Heart left ventricle (tissue), 16 donors: ENCODE measurements around the gene LEMD3. TPM values are rescaled to one million over a fixed set of nuclear protein-coding genes. Genes with fewer than 3 reads are reported as not detected.

Experiments
- ATAC-seq, 4 donors: fragments of 200-7000 bp; cut with Tn5 transposase; one replicate each; pipeline ENCODE4 v1.9.1; 2020 to 2022; ENCODE audit warnings: moderate library complexity in 4 of 4, mild to moderate bottlenecking in 3 of 4, moderate number of reproducible peaks in 1 of 4
- DNase-seq, 5 donors: peaks; one replicate each; pipeline ENCODE4 v3.0.0-alpha.2; 2020
- H3K27ac ChIP-seq, 12 donors: fragments of 200-600 bp; sonication (generic) in 4 of 12; one replicate each; pipeline versions ENCODE4 v1.5.0 to v1.8.0; 2016 to 2022; ENCODE audit warnings: mild to moderate bottlenecking in 2 of 12
- H3K27me3 ChIP-seq, 9 donors: fragments of 200-600 bp; sonication (generic) in 2 of 9; one replicate each; pipeline versions ENCODE4 v1.5.1 to v1.8.0; 2016 to 2022; ENCODE audit warnings: mild to moderate bottlenecking in 3 of 9
- H3K36me3 ChIP-seq, 9 donors: fragments of 200-600 bp; sonication (generic) in 2 of 9; one replicate each; pipeline versions ENCODE4 v1.5.0 to v1.8.0; 2018 to 2022; ENCODE audit warnings: mild to moderate bottlenecking in 2 of 9
- H3K4me1 ChIP-seq, 12 donors: fragments of 200-600 bp; sonication (generic) in 4 of 12; one replicate each; pipeline versions ENCODE4 v1.5.0 to v1.8.0; 2016 to 2022; ENCODE audit warnings: mild to moderate bottlenecking in 3 of 12
- H3K4me3 ChIP-seq, 12 donors: fragments of 200-600 bp; sonication (generic) in 4 of 12; one replicate each; pipeline versions ENCODE4 v1.5.0 to v1.8.0; 2017 to 2022; ENCODE audit warnings: mild to moderate bottlenecking in 9 of 12, moderate library complexity in 4 of 12
- H3K9me3 ChIP-seq, 12 donors: fragments of 200-600 bp; sonication (generic) in 4 of 12; one replicate each; pipeline versions ENCODE4 v1.5.0 to v1.8.0; 2016 to 2022; ENCODE audit warnings: mild to moderate bottlenecking in 1 of 12
- POLR2A ChIP-seq, 2 donors: fragments of 450-650 bp; IDR thresholded peaks; one replicate each; pipeline ENCODE4 v1.6.1; 2017; ENCODE audit warnings: antibody characterized with exemption in 2 of 2, mild to moderate bottlenecking in 2 of 2, moderate library complexity in 2 of 2
- WGBS, 4 donors: extraction: QIAGEN DNeasy Blood & Tissue Kit in 2 of 4; methylation state at CpG; one replicate each; pipeline versions ENCODE4 v1.1.5 to v1.1.7; 2013 to 2018; 5-methylcytosine and 5-hydroxymethylcytosine counted together
- intact Hi-C, 10 donors: fragments of 100-400 bp; cut with DNase I; formaldehyde crosslinking; loops; one replicate each; pipeline versions ENCODE4 v1.11.1 to v1.14.2; 2022
- polyA plus RNA-seq, 2 donors: library from polyadenylated mRNA; stranded (reverse); fragments of 200-250 nt; gene quantifications; one replicate each; pipeline ENCODE4 v1.2.3, GENCODE V29; 2013
- total RNA-seq, 9 donors: library from RNA; depleted of rRNA in 2 of 9; stranded (reverse); fragments of >200 nt in 2 of 9; fragmentation: NEBNext Ultra II Directional in 3 of 9; extraction: Animal tissue kit (Norgen Biotek cat#: 25700) in 3 of 9; gene quantifications; one replicate each; pipeline versions ENCODE4 v1.1.0 to v1.2.4, GENCODE V29; 2016 to 2023
- TF ChIP-seq, protein P1 (sequence below), 12 donors: fragments of 200-600 bp; sonication (generic) in 4 of 12; IDR thresholded peaks; one replicate each; pipeline versions ENCODE4 v1.5.0 to v1.8.0; 2018 to 2022; ENCODE audit warnings: antibody characterized with exemption in 12 of 12, mild to moderate bottlenecking in 5 of 12
- donor health status: ischemic (EF 13 %, LVEDD 7.1; RV severe dilation, severe dysfunction).
- donor health status: healthy with polysubstance abuse.
- donor health status: DM: no; HTN: yes; CAD: no.
- donor health status: DM: no; HTN: no; CAD: no.
- donor health status: ischemic (EF 25% LVEDD 6.9; RV normal size, moderate dysfunction).
- donor health status: ischemic (EF 25% LVEDD 5.7; RV mildly dilated, moderate dysfunction).
- donor health status: healthy.
- donor health status: DM: yes; HTN: yes; CAD: no.
- donor health status: ischemic (EF 35%, LVEDD 5.7; RV mildly dilated, moderate dysfunction).
- donor health status: nonischemic (EF 11% LVEDD 7.7; RV severe dilation, severe dysfunction).
- donor health status: DM: yes; HTN: yes; CAD: no.
- donor health status: PGD.
- donor health status: ischemic (EF 29% LVEDD 5.4; RV normal size, mild dysfunction).
- donor health status: nonischemic (EF 23%, LVEDD 6.1; RV moderate dilation, normal function).

LEMD3 gene
- total and polyA plus RNA-seq, 11 donors, result 4.9 to 19.9 (median 12.9) TPM

DNA sequence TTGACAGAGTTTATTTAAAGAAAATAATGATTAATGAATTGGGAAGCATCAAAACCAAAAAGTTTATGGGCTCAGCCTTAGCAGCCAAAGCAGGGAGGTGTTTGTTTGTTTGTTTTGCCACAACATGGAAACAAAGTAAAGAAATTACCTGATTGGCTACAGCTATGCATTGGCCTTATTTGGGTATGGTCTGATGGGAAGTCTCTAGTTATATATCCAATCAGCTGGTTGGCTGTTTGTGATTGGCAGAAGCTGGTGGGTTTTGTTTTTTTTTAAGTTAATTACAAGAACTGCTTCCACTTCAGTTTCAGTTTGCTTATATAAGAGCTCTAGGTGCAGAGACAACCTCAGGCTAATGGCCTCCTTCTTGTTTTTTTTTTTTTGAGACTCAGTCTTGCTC lies 4.6 kb upstream of the LEMD3 start:
- peaks cover 0 to 19% (median 0%) of the 10 kb centered on the region in 9 donors for H3K27me3 ChIP-seq
- TF ChIP-seq, protein P1, sequence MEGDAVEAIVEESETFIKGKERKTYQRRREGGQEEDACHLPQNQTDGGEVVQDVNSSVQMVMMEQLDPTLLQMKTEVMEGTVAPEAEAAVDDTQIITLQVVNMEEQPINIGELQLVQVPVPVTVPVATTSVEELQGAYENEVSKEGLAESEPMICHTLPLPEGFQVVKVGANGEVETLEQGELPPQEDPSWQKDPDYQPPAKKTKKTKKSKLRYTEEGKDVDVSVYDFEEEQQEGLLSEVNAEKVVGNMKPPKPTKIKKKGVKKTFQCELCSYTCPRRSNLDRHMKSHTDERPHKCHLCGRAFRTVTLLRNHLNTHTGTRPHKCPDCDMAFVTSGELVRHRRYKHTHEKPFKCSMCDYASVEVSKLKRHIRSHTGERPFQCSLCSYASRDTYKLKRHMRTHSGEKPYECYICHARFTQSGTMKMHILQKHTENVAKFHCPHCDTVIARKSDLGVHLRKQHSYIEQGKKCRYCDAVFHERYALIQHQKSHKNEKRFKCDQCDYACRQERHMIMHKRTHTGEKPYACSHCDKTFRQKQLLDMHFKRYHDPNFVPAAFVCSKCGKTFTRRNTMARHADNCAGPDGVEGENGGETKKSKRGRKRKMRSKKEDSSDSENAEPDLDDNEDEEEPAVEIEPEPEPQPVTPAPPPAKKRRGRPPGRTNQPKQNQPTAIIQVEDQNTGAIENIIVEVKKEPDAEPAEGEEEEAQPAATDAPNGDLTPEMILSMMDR (IDR thresholded peaks at IDR 0.05), result no peak
- no peak for TF ChIP-seq POLR2A (IDR thresholded peaks at IDR 0.05)
- H3K4me3 ChIP-seq, result no peak overlapping the region
- no peaks in the 10 kb centered on the region for H3K9me3 ChIP-seq
- intact Hi-C loops, result loop anchor here in 1 of 10 donors (5.0 kb wide), 1 partner anchor 68 kb away; no protein-coding TSS in a partner anchor
- ATAC-seq (no peak), DNase-seq (no peak)
- H3K36me3 ChIP-seq, result no peaks in the 10 kb centered on the region
- peaks cover 0 to 8% (median 4%) of the 10 kb centered on the region in 12 donors for H3K4me1 ChIP-seq
- H3K27ac ChIP-seq, result no peak overlapping the region

DNA sequence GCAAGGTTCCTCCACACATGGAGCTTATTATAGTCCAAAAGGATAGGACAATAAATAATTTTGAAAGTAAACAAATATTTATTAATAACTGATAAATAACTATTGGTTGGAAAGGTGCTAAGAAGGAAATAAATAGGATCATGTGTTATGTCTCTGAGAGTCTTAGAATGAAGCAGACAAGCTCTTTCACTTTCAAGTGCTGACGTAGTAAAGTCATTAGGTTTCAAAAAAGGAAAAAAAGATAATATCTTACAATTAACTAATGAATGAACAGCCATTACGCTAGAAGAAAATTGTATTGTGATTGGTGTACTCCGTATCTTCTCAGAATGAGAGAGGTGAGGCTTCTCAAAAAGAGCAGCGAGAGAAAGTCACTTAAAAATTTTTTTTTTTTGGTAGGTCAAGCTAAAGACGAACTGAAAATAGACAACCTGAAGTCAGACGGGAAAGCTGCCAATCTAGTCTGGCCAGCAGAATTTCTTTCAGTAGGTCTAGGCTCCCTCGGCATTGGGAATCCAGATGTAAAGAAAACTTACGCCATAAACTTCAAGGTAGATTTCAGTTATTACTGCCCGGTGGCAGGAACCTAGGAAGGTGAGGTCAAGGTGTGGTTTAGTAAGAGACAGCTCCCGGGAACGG lies 583 bp upstream of the LEMD3 start:
- Histone ChIP-seq H3K27ac (peak overlapping the region; percentile 88 to 97 (median 94)), H3K9me3 (no peaks in the 10 kb centered on the region), H3K36me3 (peaks cover 0 to 11% (median 0%) of the 10 kb centered on the region in 9 donors), H3K4me3 (peak overlapping the region; percentile 78 to 99 (median 96)), H3K4me1 (peaks cover 0 to 40% (median 34%) of the 10 kb centered on the region in 12 donors), H3K27me3 (peaks cover 0 to 4% (median 0%) of the 10 kb centered on the region in 9 donors)
- DNase-seq (peak in 1 of 5 donors; percentile 18), ATAC-seq (peak in 1 of 4 donors; percentile 1)
- intact Hi-C loops, result loop anchor here in 1 of 10 donors (5.0 kb wide), 1 partner anchor 64 kb away; no protein-coding TSS in a partner anchor
- 11 to 16% (median 13%) methylated on average over 11 of the region's 11 CpGs for WGBS, 4 donors
- TF ChIP-seq POLR2A (IDR thresholded peaks at IDR 0.05), result no peak
- TF ChIP-seq, protein P1 (IDR thresholded peaks at IDR 0.05), result no peak

- peaks cover 0 to 56% (median 47%) of the 10 kb centered on the region in 12 donors for H3K4me1 ChIP-seq
- intact Hi-C loops, result loop anchor here in 5 of 10 donors (2.0 to 10.0 kb wide), 3 partner anchors 37 to 62 kb away; no protein-coding TSS in a partner anchor
These were observed 962 bp downstream of the LEMD3 start for GRCh38 chr12:65170209-65170881.

More at GRCh38 chr12:65170209-65170881, 962 bp downstream of the LEMD3 start:
- TF ChIP-seq POLR2A (IDR thresholded peaks at IDR 0.05), result peak in 1 of 2 donors; percentile 21
- TF ChIP-seq, protein P1 (IDR thresholded peaks at IDR 0.05), result no peak
- ATAC-seq (peak; percentile 25 to 81 (median 76)), DNase-seq (peak; percentile 49 to 88 (median 65))
- Histone ChIP-seq H3K4me3 (peak overlapping the region; percentile 78 to 99 (median 96)), H3K27ac (peak overlapping the region; percentile 88 to 97 (median 94)), H3K9me3 (no peaks in the 10 kb centered on the region), H3K36me3 (peaks cover 0 to 14% (median 3%) of the 10 kb centered on the region in 9 donors), H3K27me3 (no peaks in the 10 kb centered on the region)
- WGBS, 4 donors, result 0 to 2% (median 1%) methylated on average over 26 to 47 of the region's 47 CpGs
